HEK293T (cell line): ENCODE measurements around the gene VPS72.
"Not testable (repeated sequence)": the region's sequence is repeated elsewhere in the genome, so short reads cannot be mapped to it uniquely, and the experiment has no call there.

Source experiments
- CTCF ChIA-PET: fragments of 350-600 bp; formaldehyde crosslinking; extraction: SDS; loops from one replicate; lab custom pipeline; 2021; ENCODE audit warnings: antibody characterized with exemption, inconsistent platforms; lab: Yijun Ruan, JAX
- POLR2A ChIA-PET: fragments of 350-600 bp; formaldehyde crosslinking; extraction: SDS; loops from one replicate; lab custom pipeline; 2020; ENCODE audit warnings: antibody characterized with exemption, inconsistent platforms; lab: Yijun Ruan, JAX
- DNase-seq: peaks from one replicate; pipeline ENCODE4 v3.0.0; 2012; ENCODE audit warnings: mixed read lengths; ENCODE audit errors: extremely low spot score
- ARNT ChIP-seq: fragments of 450-650 bp; IDR thresholded peaks from 2 replicates; pipeline ENCODE4 v1.6.1; 2017; ENCODE audit warnings: mild to moderate bottlenecking
- BHLHE40 ChIP-seq: fragments of 450-650 bp; IDR thresholded peaks from 2 replicates; pipeline ENCODE4 v1.6.1; 2016; ENCODE audit warnings: mild to moderate bottlenecking, moderate library complexity, borderline replicate concordance
- CTBP1 ChIP-seq: fragments of 450-650 bp; IDR thresholded peaks from 2 replicates; pipeline ENCODE4 v1.6.1; 2016; ENCODE audit warnings: borderline replicate concordance
- ELF4 ChIP-seq: fragments of 450-650 bp; IDR thresholded peaks from 2 replicates; pipeline ENCODE4 v1.6.1; 2017; ENCODE audit warnings: antibody characterized with exemption
- FOXA1 ChIP-seq: fragments of 450-650 bp; IDR thresholded peaks from 2 replicates; pipeline ENCODE4 v1.6.1; 2016; ENCODE audit warnings: mild to moderate bottlenecking
- FOXK2 ChIP-seq: fragments of 450-650 bp; IDR thresholded peaks from 2 replicates; pipeline ENCODE4 v1.6.1; 2016; ENCODE audit warnings: mild to moderate bottlenecking
- FOXM1 ChIP-seq: fragments of 450-650 bp; IDR thresholded peaks from 2 replicates; pipeline ENCODE4 v1.6.1; 2017; ENCODE audit warnings: mild to moderate bottlenecking, borderline replicate concordance
- HDGF ChIP-seq: fragments of 450-650 bp; IDR thresholded peaks from 2 replicates; pipeline ENCODE4 v1.6.1; 2017; ENCODE audit warnings: antibody characterized with exemption, borderline replicate concordance
- L3MBTL2 ChIP-seq: fragments of 450-650 bp; conservative IDR thresholded peaks from 2 replicates; pipeline ENCODE4 v1.6.1; 2016; ENCODE audit warnings: mild to moderate bottlenecking
- LEF1 ChIP-seq: fragments of 450-650 bp; IDR thresholded peaks from 2 replicates; pipeline ENCODE4 v1.6.1; 2017; ENCODE audit warnings: mild to moderate bottlenecking, borderline replicate concordance
- NFRKB ChIP-seq: fragments of 450-650 bp; IDR thresholded peaks from 2 replicates; pipeline ENCODE4 v1.6.1; 2016; ENCODE audit warnings: mild to moderate bottlenecking, moderate library complexity
- PKNOX1 ChIP-seq: fragments of 450-650 bp; IDR thresholded peaks from 2 replicates; pipeline ENCODE4 v1.6.1; 2016
- SP1 ChIP-seq: fragments of 450-650 bp; IDR thresholded peaks from 2 replicates; pipeline ENCODE4 v1.6.1; 2017
- SUZ12 ChIP-seq: fragments of 450-650 bp; IDR thresholded peaks from 2 replicates; pipeline ENCODE4 v1.6.1; 2016; ENCODE audit warnings: mild to moderate bottlenecking
- TARDBP ChIP-seq: fragments of 450-650 bp; IDR thresholded peaks from 2 replicates; pipeline ENCODE4 v1.6.1; 2016
- ZNF384 ChIP-seq: fragments of 450-650 bp; IDR thresholded peaks from 2 replicates; pipeline ENCODE4 v1.6.1; 2016

The VPS72 gene

GRCh38 chr1:151198254-151199127 is 8.5 kb upstream of the VPS72 start, which contains the start of gene PIP5K1A:
Gene PIP5K1A, plus strand, starts transcription at chr1:151198552. Its CDS starts 445 bp downstream, at chr1:151198997.
- POLR2A ChIA-PET: interaction anchor here (0.6 to 2.8 kb wide), 12 partner anchors 9 to 134 kb away, joined by 3 to 17 read pairs (median 6); partner anchors contain the start of genes PSMD4, VPS72 and ZNF687
- no peak for TF ChIP-seq FOXA1
- TF ChIP-seq TARDBP: peak; percentile 97
- TF ChIP-seq L3MBTL2: peak; percentile 76
- peak; percentile 98 for DNase-seq
- CTCF ChIA-PET: interaction anchor here (0.6 kb wide), 1 partner anchor 13 kb away, joined by 3 read pairs; no protein-coding TSS in a partner anchor

- no peak for DNase-seq
- ChIA-PET CTCF (no interaction called here), POLR2A (interaction anchor here (1.4 to 1.9 kb wide), 3 partner anchors 8 to 133 kb away, joined by 3 to 17 read pairs (median 9); partner anchors contain the start of genes PSMD4 and VPS72)
- no peak for TF ChIP-seq BHLHE40
- no peak for TF ChIP-seq TARDBP
- no peak for TF ChIP-seq LEF1
- TF ChIP-seq PKNOX1: peak; percentile 51; the same call in 1 of the 2 replicates
- TF ChIP-seq NFRKB: no peak
- no peak for TF ChIP-seq ZNF384
Measured at GRCh38 chr1:151197863-151198253, 7.9 kb upstream of the VPS72 start.

- POLR2A ChIA-PET: interaction anchor here (1.2 kb wide), 1 partner anchor 31 kb away, joined by 3 read pairs; the partner anchor contains the start of genes LYSMD1 and SCNM1
- peak; percentile 65 for DNase-seq
- no peak for TF ChIP-seq L3MBTL2
- peak; percentile 99 for TF ChIP-seq ZNF384
- no peak for TF ChIP-seq BHLHE40
- TF ChIP-seq HDGF: no peak
- TF ChIP-seq NFRKB: no peak
- TF ChIP-seq SUZ12: no peak
- no peak for TF ChIP-seq ELF4
- CTCF ChIA-PET: interaction anchor here (0.7 kb wide), 1 partner anchor 96 kb away, joined by 8 read pairs; no protein-coding TSS in a partner anchor
Measured at GRCh38 chr1:151196292-151196800, 6.3 kb upstream of the VPS72 start.

GRCh38 chr1:151194894-151195594 is 5.0 kb upstream of the VPS72 start:
- DNase-seq: not testable (repeated sequence)
- POLR2A ChIA-PET: interaction anchor here (1.2 to 2.0 kb wide), 2 partner anchors 29 to 60 kb away, joined by 3 to 12 read pairs; partner anchors contain the start of genes LYSMD1, PSMD4 and SCNM1
- CTCF ChIA-PET: interaction anchor here (0.6 to 1.9 kb wide), 2 partner anchors 57 to 135 kb away, joined by 7 read pairs; no protein-coding TSS in a partner anchor

GRCh38 chr1:151193856-151194255 is 3.9 kb upstream of the VPS72 start:
- no peak for DNase-seq
- peak; percentile 30; the same call in 1 of the 2 replicates for TF ChIP-seq ZNF384
- TF ChIP-seq TARDBP: no peak
- CTCF ChIA-PET: interaction anchor here (1.3 to 1.9 kb wide), 2 partner anchors 58 to 135 kb away, joined by 7 to 11 read pairs; partner anchors contain the start of gene CDC42SE1

GRCh38 chr1:151193304-151193703 is 3.3 kb upstream of the VPS72 start:
- TF ChIP-seq NFRKB (no peak), HDGF (no peak), L3MBTL2 (no peak), TARDBP (no peak), FOXK2 (no peak), SUZ12 (no peak), ZNF384 (no peak), BHLHE40 (no peak), FOXM1 (no peak), SP1 (no peak), ELF4 (no peak), CTBP1 (no peak)
- DNase-seq: no peak
- ChIA-PET CTCF (interaction anchor here (0.7 to 1.5 kb wide), 3 partner anchors 8 to 134 kb away, joined by 5 to 11 read pairs (median 6); partner anchors contain the start of gene CDC42SE1), POLR2A (interaction anchor here (1.1 kb wide), 1 partner anchor 28 kb away, joined by 3 read pairs; the partner anchor contains the start of gene LYSMD1)

More at GRCh38 chr1:151193856-151194255, 3.9 kb upstream of the VPS72 start:
- POLR2A ChIA-PET: interaction anchor here (2.0 kb wide), 1 partner anchor 61 kb away, joined by 12 read pairs; the partner anchor contains the start of gene PSMD4

- no peak for TF ChIP-seq L3MBTL2
- no peak for TF ChIP-seq FOXM1
- no peak for TF ChIP-seq TARDBP
- TF ChIP-seq CTBP1: no peak
- TF ChIP-seq FOXK2: no peak
- no peak for TF ChIP-seq SUZ12
- TF ChIP-seq HDGF: no peak
- TF ChIP-seq PKNOX1: no peak
- no peak for TF ChIP-seq ZNF384
- no peak for TF ChIP-seq ARNT
- TF ChIP-seq NFRKB: no peak
- TF ChIP-seq LEF1: no peak
- no peak for TF ChIP-seq SP1
- no peak for TF ChIP-seq FOXA1
- TF ChIP-seq BHLHE40: no peak
- no peak for DNase-seq
- POLR2A ChIA-PET: no interaction called here
- CTCF ChIA-PET: interaction anchor here (1.5 kb wide), 1 partner anchor 60 kb away, joined by 5 read pairs; no protein-coding TSS in a partner anchor
Measured at GRCh38 chr1:151192047-151192446, 2.0 kb upstream of the VPS72 start.

GRCh38 chr1:151188667-151189066 is 1.3 kb downstream of the VPS72 start:
- DNase-seq, CTCF ChIA-PET: not testable (repeated sequence)
- POLR2A ChIA-PET: interaction anchor here (0.8 to 2.3 kb wide), 4 partner anchors 11 to 93 kb away, joined by 3 to 14 read pairs (median 3); partner anchors contain the start of gene ZNF687
